Brain microvascular endothelial cell (primary cell): ENCODE measurements around the gene SDSL.
A peak's percentile ranks its signal among the peaks of the same experiment; 100 is the strongest.

ENCODE experiments used
- DNase-seq: peaks from one replicate; pipeline ENCODE4 v3.0.0-alpha.2; 2020
- H3K27ac ChIP-seq: fragments of 250-450 bp; sonication (Bioruptor Pico); 2 replicates; pipeline ENCODE4 v1.5.1; 2020; ENCODE audit warnings: mild to moderate bottlenecking, moderate library complexity
- H3K27me3 ChIP-seq: fragments of 250-450 bp; sonication (Bioruptor Pico); replicated peaks from 2 replicates; pipeline ENCODE4 v1.5.1; 2020; ENCODE audit warnings: mild to moderate bottlenecking
- H3K36me3 ChIP-seq: fragments of 250-450 bp; sonication (Bioruptor Pico); replicated peaks from 2 replicates; pipeline ENCODE4 v1.5.1; 2020; ENCODE audit warnings: mild to moderate bottlenecking
- H3K4me3 ChIP-seq: 2 replicates; pipeline ENCODE4 v1.5.1; 2011; ENCODE audit warnings: low read depth, mild to moderate bottlenecking, control low read depth, low read length, moderate library complexity
- CTCF ChIP-seq: IDR thresholded peaks from 2 replicates; pipeline ENCODE4 v1.5.1; 2011; ENCODE audit warnings: low read depth, mild to moderate bottlenecking, moderate library complexity, low read length, control low read depth, inconsistent platforms; ENCODE audit errors: missing control alignments
- in situ Hi-C: cut with HindIII; loops from 2 replicates; pipeline ENCODE4 v1.10.0; 2017; ENCODE audit warnings: low sequenced_read_pairs, low pct_ligation_motif_present

SDSL gene

GRCh38 chr12:113437729-113438100 is 15.5 kb downstream of the SDSL start:
- in situ Hi-C loops = no loop called here
- Histone ChIP-seq H3K27ac (no peak overlapping the region), H3K4me3 (no peak overlapping the region), H3K27me3 (peaks cover 2% of the 10 kb centered on the region), H3K36me3 (no peaks in the 10 kb centered on the region)
- DNase-seq = no peak
- TF ChIP-seq CTCF = no peak

GRCh38 chr12:113438523-113439300 is 16.5 kb downstream of the SDSL start:
- Histone ChIP-seq H3K36me3 (no peaks in the 10 kb centered on the region), H3K27me3 (peaks cover 2% of the 10 kb centered on the region), H3K4me3 (no peak overlapping the region), H3K27ac (no peak overlapping the region)
- no peak for TF ChIP-seq CTCF
- in situ Hi-C loops = no loop called here
- DNase-seq = no peak

GRCh38 chr12:113439301-113439597 is 17.1 kb downstream of the SDSL start:
- H3K36me3 ChIP-seq = no peaks in the 10 kb centered on the region
- in situ Hi-C loops = no loop called here
- DNase-seq = no peak
- no peak for TF ChIP-seq CTCF
- peaks cover 2% of the 10 kb centered on the region for H3K27me3 ChIP-seq
- no peak overlapping the region for H3K4me3 ChIP-seq
- H3K27ac ChIP-seq = no peak overlapping the region

GRCh38 chr12:113439606-113440030 is 17.4 kb downstream of the SDSL start:
- no peak overlapping the region for H3K27ac ChIP-seq
- peaks cover 2% of the 10 kb centered on the region for H3K27me3 ChIP-seq
- H3K36me3 ChIP-seq = no peaks in the 10 kb centered on the region
- DNase-seq = peak; percentile 40
- in situ Hi-C loops = no loop called here
- H3K4me3 ChIP-seq = no peak overlapping the region
- TF ChIP-seq CTCF = peak; percentile 86

GRCh38 chr12:113440336-113440735 is 18.2 kb downstream of the SDSL start:
- Histone ChIP-seq H3K27me3 (peaks cover 2% of the 10 kb centered on the region), H3K36me3 (no peaks in the 10 kb centered on the region), H3K27ac (no peak overlapping the region), H3K4me3 (no peak overlapping the region)
- TF ChIP-seq CTCF = no peak
- DNase-seq = no peak
- in situ Hi-C loops = no loop called here
